Measurements from ENCODE around the gene OMP. TPM values are rescaled to one million over a fixed set of nuclear protein-coding genes. Genes with fewer than 3 reads are reported as not detected.

Gene OMP
- total RNA-seq, 1 donor from 2014 or later: 1.3 TPM

GRCh38 chr11:77110836-77111235 is 8.2 kb downstream of the OMP start:
- no peaks in the 10 kb centered on the region for H3K27me3 ChIP-seq (ENCODE audit: insufficient read depth, low read length)
- no peak overlapping the region for H2AFZ ChIP-seq (ENCODE audit: low read depth, low read length)
- peaks cover 19% of the 10 kb centered on the region for H4K20me1 ChIP-seq (ENCODE audit: insufficient read depth, low read length)
- Mint-ChIP-seq H3K36me3 (ENCODE audit: low read depth, unreplicated experiment) (peaks cover 4% of the 10 kb centered on the region), H3K4me3 (ENCODE audit: unreplicated experiment) (no peak overlapping the region), H3K9me3 (ENCODE audit: unreplicated experiment) (no peaks in the 10 kb centered on the region), H3K4me1 (ENCODE audit: low read depth, unreplicated experiment) (peaks cover 11% of the 10 kb centered on the region), H3K27ac (ENCODE audit: unreplicated experiment) (no peak overlapping the region), H3K27me3 (ENCODE audit: low read depth, unreplicated experiment) (peaks cover 6% of the 10 kb centered on the region)
- no peak overlapping the region for H3K4me3 ChIP-seq (ENCODE audit: insufficient read depth, low read depth, low read length)
- no peak overlapping the region for H3K27ac ChIP-seq (ENCODE audit: low read depth, low read length)
- peaks cover 46% of the 10 kb centered on the region for H3K4me1 ChIP-seq (ENCODE audit: insufficient read depth, low read length)
- TF ChIP-seq EZH2 (IDR thresholded peaks at IDR 0.05; ENCODE audit: insufficient read depth, low read length): no peak
- TF ChIP-seq, protein P1, sequence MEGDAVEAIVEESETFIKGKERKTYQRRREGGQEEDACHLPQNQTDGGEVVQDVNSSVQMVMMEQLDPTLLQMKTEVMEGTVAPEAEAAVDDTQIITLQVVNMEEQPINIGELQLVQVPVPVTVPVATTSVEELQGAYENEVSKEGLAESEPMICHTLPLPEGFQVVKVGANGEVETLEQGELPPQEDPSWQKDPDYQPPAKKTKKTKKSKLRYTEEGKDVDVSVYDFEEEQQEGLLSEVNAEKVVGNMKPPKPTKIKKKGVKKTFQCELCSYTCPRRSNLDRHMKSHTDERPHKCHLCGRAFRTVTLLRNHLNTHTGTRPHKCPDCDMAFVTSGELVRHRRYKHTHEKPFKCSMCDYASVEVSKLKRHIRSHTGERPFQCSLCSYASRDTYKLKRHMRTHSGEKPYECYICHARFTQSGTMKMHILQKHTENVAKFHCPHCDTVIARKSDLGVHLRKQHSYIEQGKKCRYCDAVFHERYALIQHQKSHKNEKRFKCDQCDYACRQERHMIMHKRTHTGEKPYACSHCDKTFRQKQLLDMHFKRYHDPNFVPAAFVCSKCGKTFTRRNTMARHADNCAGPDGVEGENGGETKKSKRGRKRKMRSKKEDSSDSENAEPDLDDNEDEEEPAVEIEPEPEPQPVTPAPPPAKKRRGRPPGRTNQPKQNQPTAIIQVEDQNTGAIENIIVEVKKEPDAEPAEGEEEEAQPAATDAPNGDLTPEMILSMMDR (IDR thresholded peaks at IDR 0.05; ENCODE audit: insufficient read depth, low read depth, low read length): no peak
- H3K9me3 ChIP-seq (ENCODE audit: insufficient read depth, low read depth, low read length): no peaks in the 10 kb centered on the region
- no peaks in the 10 kb centered on the region for H3K79me2 ChIP-seq (ENCODE audit: insufficient read depth, low read length)
- no peak overlapping the region for H3K9ac ChIP-seq (ENCODE audit: low read length)
- H3K36me3 ChIP-seq (ENCODE audit: insufficient read depth, low read length): no peaks in the 10 kb centered on the region
- H3K4me2 ChIP-seq (ENCODE audit: low read length): no peak overlapping the region
- FAIRE-seq: no peak
- no peak for DNase-seq (ENCODE audit: low read depth)

DNA sequence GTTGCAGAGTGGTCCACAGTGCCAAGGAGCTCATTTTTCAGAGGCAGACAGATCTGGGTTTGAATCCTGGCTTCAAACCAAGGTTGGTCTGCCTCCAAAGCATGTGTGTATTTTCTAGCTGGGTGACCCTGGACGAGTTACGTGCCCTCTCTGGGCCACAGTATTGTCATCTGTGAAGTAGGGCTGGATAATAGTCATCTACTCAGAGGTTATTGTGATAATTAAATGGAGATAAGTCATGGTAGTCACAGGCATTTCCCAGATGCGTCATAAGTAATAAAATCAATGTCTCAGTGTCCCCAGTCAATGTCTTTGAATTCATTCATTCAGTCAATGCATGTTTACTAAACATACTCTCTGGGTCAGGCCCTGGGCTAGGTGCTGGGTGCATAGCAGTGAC is 8.6 kb downstream of the OMP start:
- no peaks in the 10 kb centered on the region for H3K9me3 ChIP-seq (ENCODE audit: insufficient read depth, low read depth, low read length)
- FAIRE-seq (no peak), DNase-seq (ENCODE audit: low read depth) (peak; percentile 41)
- no peak overlapping the region for H3K4me3 Mint-ChIP-seq (ENCODE audit: unreplicated experiment)
- peaks cover 11% of the 10 kb centered on the region for H3K4me1 Mint-ChIP-seq (ENCODE audit: low read depth, unreplicated experiment)
- no peak overlapping the region for H3K27ac Mint-ChIP-seq (ENCODE audit: unreplicated experiment)
- H3K27ac ChIP-seq (ENCODE audit: low read depth, low read length): no peak overlapping the region
- no peak overlapping the region for H2AFZ ChIP-seq (ENCODE audit: low read depth, low read length)
- TF ChIP-seq, protein P1 (IDR thresholded peaks at IDR 0.05; ENCODE audit: insufficient read depth, low read depth, low read length): no peak
- no peak for TF ChIP-seq EZH2 (IDR thresholded peaks at IDR 0.05; ENCODE audit: insufficient read depth, low read length)
- no peaks in the 10 kb centered on the region for H3K79me2 ChIP-seq (ENCODE audit: insufficient read depth, low read length)
- H3K9ac ChIP-seq (ENCODE audit: low read length): no peak overlapping the region
- peaks cover 45% of the 10 kb centered on the region for H3K4me1 ChIP-seq (ENCODE audit: insufficient read depth, low read length)
- peaks cover 6% of the 10 kb centered on the region for H3K27me3 Mint-ChIP-seq (ENCODE audit: low read depth, unreplicated experiment)
- no peaks in the 10 kb centered on the region for H3K27me3 ChIP-seq (ENCODE audit: insufficient read depth, low read length)
- H4K20me1 ChIP-seq (ENCODE audit: insufficient read depth, low read length): peaks cover 19% of the 10 kb centered on the region
- no peak overlapping the region for H3K4me3 ChIP-seq (ENCODE audit: insufficient read depth, low read depth, low read length)
- no peak overlapping the region for H3K4me2 ChIP-seq (ENCODE audit: low read length)
- H3K36me3 Mint-ChIP-seq (ENCODE audit: low read depth, unreplicated experiment): peaks cover 4% of the 10 kb centered on the region
- no peaks in the 10 kb centered on the region for H3K36me3 ChIP-seq (ENCODE audit: insufficient read depth, low read length)
- no peaks in the 10 kb centered on the region for H3K9me3 Mint-ChIP-seq (ENCODE audit: unreplicated experiment)

DNA sequence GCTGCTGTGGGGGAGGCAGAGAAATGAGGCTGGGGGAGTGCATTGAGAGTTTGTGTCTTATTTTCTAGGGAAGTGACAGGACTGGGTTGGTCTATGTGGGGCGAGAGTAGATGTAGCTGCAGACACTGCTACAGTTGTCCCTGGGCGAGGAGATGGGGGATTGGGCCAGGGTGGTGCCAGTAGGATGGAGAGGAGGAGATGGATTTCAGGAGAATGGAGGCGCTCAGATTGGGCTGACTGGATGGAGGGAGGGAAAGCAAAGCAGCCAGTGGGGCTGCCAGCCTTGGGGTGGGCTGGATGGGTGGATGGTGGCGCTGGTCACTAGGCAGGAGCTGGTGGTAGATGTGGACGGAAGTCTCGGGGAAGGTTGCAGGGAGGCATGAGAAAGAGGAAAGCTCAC is 9.3 kb downstream of the OMP start:
- no peak for TF ChIP-seq EZH2 (IDR thresholded peaks at IDR 0.05; ENCODE audit: insufficient read depth, low read length)
- TF ChIP-seq, protein P1 (IDR thresholded peaks at IDR 0.05; ENCODE audit: insufficient read depth, low read depth, low read length): no peak
- Histone ChIP-seq H4K20me1 (ENCODE audit: insufficient read depth, low read length) (peaks cover 18% of the 10 kb centered on the region), H3K4me3 (ENCODE audit: insufficient read depth, low read depth, low read length) (no peak overlapping the region), H3K27ac (ENCODE audit: low read depth, low read length) (no peak overlapping the region), H3K79me2 (ENCODE audit: insufficient read depth, low read length) (no peaks in the 10 kb centered on the region), H3K4me2 (ENCODE audit: low read length) (no peak overlapping the region), H3K9me3 (ENCODE audit: insufficient read depth, low read depth, low read length) (no peaks in the 10 kb centered on the region), H3K27me3 (ENCODE audit: insufficient read depth, low read length) (no peaks in the 10 kb centered on the region), H3K9ac (ENCODE audit: low read length) (no peak overlapping the region), H2AFZ (ENCODE audit: low read depth, low read length) (no peak overlapping the region), H3K4me1 (ENCODE audit: insufficient read depth, low read length) (peaks cover 42% of the 10 kb centered on the region), H3K36me3 (ENCODE audit: insufficient read depth, low read length) (no peaks in the 10 kb centered on the region)
- H3K36me3 Mint-ChIP-seq (ENCODE audit: low read depth, unreplicated experiment): peaks cover 6% of the 10 kb centered on the region
- no peaks in the 10 kb centered on the region for H3K9me3 Mint-ChIP-seq (ENCODE audit: unreplicated experiment)
- no peak for DNase-seq (ENCODE audit: low read depth)
- no peak for FAIRE-seq
- peak overlapping the region; percentile 16 for H3K4me3 Mint-ChIP-seq (ENCODE audit: unreplicated experiment)
- H3K27ac Mint-ChIP-seq (ENCODE audit: unreplicated experiment): no peak overlapping the region
- H3K4me1 Mint-ChIP-seq (ENCODE audit: low read depth, unreplicated experiment): peaks cover 11% of the 10 kb centered on the region
- peaks cover 6% of the 10 kb centered on the region for H3K27me3 Mint-ChIP-seq (ENCODE audit: low read depth, unreplicated experiment)

All from astrocyte (in vitro differentiated cells and primary cell).